ENCODE measurements around the gene ECM2. TPM values are rescaled to one million over a fixed set of nuclear protein-coding genes. Genes with fewer than 3 reads are reported as not detected.

ECM2 gene
- total RNA-seq, 4 donors from 2014 or later: 15.9 to 59.0 (median 53.6) TPM

DNA sequence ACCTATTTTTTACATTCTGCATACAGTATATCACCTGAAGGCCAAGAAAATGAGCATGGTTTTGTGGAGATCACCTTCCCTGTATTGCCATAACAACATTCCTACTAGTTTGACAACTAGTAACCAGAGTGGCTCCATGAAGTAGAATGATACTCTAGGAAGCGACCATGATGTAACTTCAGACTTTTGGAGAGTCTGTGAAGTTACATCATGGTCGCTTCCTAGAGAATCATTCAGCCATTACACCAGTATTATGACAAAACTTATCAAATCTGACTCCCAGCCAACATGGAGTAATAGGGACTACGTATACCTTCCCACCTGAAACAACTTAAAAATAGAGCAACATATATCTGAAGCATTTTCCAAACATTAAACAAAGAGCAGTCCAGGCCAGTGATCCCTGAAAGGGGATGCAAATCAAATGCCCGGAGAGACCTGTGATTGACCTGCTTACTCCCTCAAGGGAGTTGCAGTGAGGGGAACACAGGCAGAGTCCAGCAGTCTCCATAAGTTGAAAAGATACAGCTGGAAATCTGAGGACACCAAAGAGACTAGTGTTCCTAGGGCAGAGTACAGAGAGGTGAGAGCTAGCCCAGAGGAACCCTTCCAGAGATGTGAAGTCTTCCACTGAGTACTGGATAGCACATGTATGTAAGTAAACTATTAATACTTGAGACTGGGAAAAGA, 7.8 kb downstream of the ECM2 start:
- no peaks in the 10 kb centered on the region for H3K4me1 ChIP-seq
- H3K27ac ChIP-seq: no peak overlapping the region
- no peaks in the 10 kb centered on the region for H3K27me3 ChIP-seq
- no peaks in the 10 kb centered on the region for H3K36me3 ChIP-seq
- DNase-seq (ENCODE audit: low spot score in 2 of 2): no peak
- H3K4me3 ChIP-seq: no peak overlapping the region
- TF ChIP-seq, protein P1, sequence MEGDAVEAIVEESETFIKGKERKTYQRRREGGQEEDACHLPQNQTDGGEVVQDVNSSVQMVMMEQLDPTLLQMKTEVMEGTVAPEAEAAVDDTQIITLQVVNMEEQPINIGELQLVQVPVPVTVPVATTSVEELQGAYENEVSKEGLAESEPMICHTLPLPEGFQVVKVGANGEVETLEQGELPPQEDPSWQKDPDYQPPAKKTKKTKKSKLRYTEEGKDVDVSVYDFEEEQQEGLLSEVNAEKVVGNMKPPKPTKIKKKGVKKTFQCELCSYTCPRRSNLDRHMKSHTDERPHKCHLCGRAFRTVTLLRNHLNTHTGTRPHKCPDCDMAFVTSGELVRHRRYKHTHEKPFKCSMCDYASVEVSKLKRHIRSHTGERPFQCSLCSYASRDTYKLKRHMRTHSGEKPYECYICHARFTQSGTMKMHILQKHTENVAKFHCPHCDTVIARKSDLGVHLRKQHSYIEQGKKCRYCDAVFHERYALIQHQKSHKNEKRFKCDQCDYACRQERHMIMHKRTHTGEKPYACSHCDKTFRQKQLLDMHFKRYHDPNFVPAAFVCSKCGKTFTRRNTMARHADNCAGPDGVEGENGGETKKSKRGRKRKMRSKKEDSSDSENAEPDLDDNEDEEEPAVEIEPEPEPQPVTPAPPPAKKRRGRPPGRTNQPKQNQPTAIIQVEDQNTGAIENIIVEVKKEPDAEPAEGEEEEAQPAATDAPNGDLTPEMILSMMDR (IDR thresholded peaks at IDR 0.05): no peak
- TF ChIP-seq EP300 (IDR thresholded peaks at IDR 0.05) (no peak), POLR2A (IDR thresholded peaks at IDR 0.05) (no peak)
- peaks cover 0 to 28% (median 0%) of the 10 kb centered on the region in 4 donors for H3K9me3 ChIP-seq
- 84% methylated on average over 4 of the region's 4 CpGs for WGBS, 2 donors

DNA sequence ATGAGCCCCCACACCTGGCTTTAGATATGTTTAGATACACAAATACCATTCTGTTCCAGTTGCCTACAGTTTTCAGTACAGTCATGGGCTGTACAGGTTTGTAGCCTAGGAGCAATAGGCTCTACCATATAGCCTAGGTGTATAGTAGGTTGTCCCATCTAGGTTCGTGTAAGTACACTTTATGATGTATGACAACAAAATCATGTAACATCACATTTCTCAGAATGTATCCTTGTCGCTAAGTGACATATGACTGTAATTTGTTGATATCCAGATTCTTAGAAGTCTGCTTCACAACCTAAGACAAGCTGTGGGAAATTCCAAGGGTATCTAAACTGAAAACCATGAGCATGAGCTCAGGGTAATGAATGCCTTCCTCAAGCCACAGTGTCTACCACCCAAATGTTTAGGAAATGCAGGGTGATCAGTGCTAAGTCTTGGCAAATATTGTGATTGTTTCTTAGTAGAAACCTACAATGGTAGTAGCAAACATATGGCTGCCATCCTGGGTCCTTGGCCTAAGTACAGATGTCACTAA, 8.4 kb downstream of the ECM2 start:
- H3K4me1 ChIP-seq: no peaks in the 10 kb centered on the region
- TF ChIP-seq POLR2A (IDR thresholded peaks at IDR 0.05): no peak
- no peak for TF ChIP-seq EP300 (IDR thresholded peaks at IDR 0.05)
- TF ChIP-seq, protein P1 (IDR thresholded peaks at IDR 0.05): no peak
- no peaks in the 10 kb centered on the region for H3K27me3 ChIP-seq
- no peak overlapping the region for H3K27ac ChIP-seq
- H3K4me3 ChIP-seq: no peak overlapping the region
- no peak for DNase-seq (ENCODE audit: low spot score in 2 of 2)
- peaks cover 0 to 27% (median 0%) of the 10 kb centered on the region in 4 donors for H3K9me3 ChIP-seq
- peaks cover 0 to under 1% (median 0%) of the 10 kb centered on the region in 3 donors for H3K36me3 ChIP-seq
- WGBS, 2 donors: 94 to 100% methylated on average over 2 of the region's 2 CpGs

DNA sequence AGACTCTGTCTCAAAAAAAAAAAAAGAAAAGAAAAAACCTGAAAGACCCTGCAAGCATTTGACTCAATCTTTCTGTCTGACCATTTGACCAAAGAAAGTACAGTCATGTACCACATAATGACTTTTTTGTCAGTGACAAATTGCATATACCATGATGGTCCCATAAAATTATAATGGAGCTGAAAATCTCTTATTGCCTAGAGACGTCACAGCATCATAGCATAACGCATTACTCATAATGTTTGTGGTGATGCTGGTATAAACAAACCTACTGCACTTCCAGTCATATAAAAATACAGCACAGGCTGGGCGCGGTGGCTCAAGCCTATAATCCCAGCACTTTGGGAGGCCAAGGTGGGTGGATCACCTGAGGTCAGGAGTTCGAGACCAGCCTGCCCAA, 10.5 kb downstream of the ECM2 start:
- DNase-seq (ENCODE audit: low spot score in 2 of 2): no peak
- Histone ChIP-seq H3K27me3 (no peaks in the 10 kb centered on the region), H3K27ac (no peak overlapping the region), H3K4me3 (no peak overlapping the region), H3K4me1 (no peaks in the 10 kb centered on the region), H3K36me3 (peaks cover 0 to 5% (median 0%) of the 10 kb centered on the region in 3 donors), H3K9me3 (peaks cover 0 to 7% (median 0%) of the 10 kb centered on the region in 4 donors)
- TF ChIP-seq, protein P1 (IDR thresholded peaks at IDR 0.05): no peak
- TF ChIP-seq POLR2A (IDR thresholded peaks at IDR 0.05) (no peak), EP300 (IDR thresholded peaks at IDR 0.05) (no peak)
- WGBS, 2 donors: 90 to 92% methylated on average over 5 of the region's 5 CpGs

DNA sequence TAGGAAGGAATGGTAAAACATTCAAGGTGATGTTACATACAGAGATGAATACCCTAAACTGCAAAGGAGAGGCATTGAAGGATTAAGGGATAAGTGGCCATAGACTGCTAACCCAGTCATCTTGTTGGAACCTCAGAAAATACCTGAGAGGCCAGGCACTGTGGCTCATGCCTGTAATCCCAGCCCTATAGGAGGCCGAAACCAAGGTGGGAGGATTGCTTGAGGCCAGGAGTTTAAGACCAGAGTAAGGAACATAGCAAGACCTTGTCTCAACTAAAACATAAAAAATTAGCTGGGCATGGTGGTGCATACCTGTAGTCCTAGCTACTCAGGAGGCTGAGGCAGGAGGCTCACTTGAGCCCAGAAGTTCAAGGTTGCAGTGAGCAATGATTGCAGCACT, 10.9 kb downstream of the ECM2 start:
- TF ChIP-seq POLR2A (IDR thresholded peaks at IDR 0.05): no peak
- TF ChIP-seq, protein P1 (IDR thresholded peaks at IDR 0.05): no peak
- no peak for TF ChIP-seq EP300 (IDR thresholded peaks at IDR 0.05)
- WGBS, 2 donors: 90 to 100% methylated on average over 1 of the region's 1 CpG

More for the DNA sequence above, 10.9 kb downstream of the ECM2 start:
- no peak for DNase-seq (ENCODE audit: low spot score in 2 of 2)
- Histone ChIP-seq H3K4me1 (no peaks in the 10 kb centered on the region), H3K9me3 (peaks cover 0 to 2% (median 0%) of the 10 kb centered on the region in 4 donors), H3K4me3 (no peak overlapping the region), H3K27ac (no peak overlapping the region), H3K36me3 (peaks cover 0 to 5% (median 0%) of the 10 kb centered on the region in 3 donors), H3K27me3 (no peaks in the 10 kb centered on the region)

Measured in tibial nerve (tissue), 4 donors.